ENCODE measurements around the gene LUM. TPM values are rescaled to one million over a fixed set of nuclear protein-coding genes. Genes with fewer than 3 reads are reported as not detected.

The LUM gene
- total RNA-seq, 1 experiment from 2014 or later = not detected

DNA sequence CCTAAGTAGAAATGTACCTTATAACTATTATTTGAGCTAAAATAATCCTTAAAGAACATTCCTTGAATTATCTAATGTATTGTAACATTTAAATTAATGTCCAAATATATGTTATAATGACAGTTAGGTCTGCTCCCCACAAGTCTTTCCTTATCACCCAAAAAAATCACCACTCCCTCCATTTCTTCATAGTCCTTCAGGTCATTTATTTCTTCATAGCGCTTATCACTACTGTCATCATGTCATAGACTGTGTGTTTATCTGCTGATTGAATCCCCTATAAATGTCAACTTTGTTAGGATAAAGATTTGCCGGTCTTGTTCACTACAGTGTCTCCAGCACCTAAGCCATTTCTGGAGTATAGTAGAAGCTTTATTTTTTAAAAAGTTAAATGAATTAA lies 12.0 kb downstream of the LUM start:
- no CpG with 5 or more reads among the region's 2 CpGs for WGBS (ENCODE audit: extremely low coverage, insufficient read length, low lambda C conversion rate)
- H4K20me1 ChIP-seq (ENCODE audit: control insufficient read depth, insufficient read depth, insufficient read length) = no peaks in the 10 kb centered on the region
- H3K27me3 Mint-ChIP-seq (ENCODE audit: low read depth) = no peaks in the 10 kb centered on the region
- H2BK15ac ChIP-seq (ENCODE audit: low read depth, low read length) = no peak overlapping the region
- H2BK12ac ChIP-seq (ENCODE audit: insufficient read length, low read depth, low read length) = no peak overlapping the region
- no peak overlapping the region for H2BK20ac ChIP-seq (ENCODE audit: low read depth, low read length, poor library complexity, severe bottlenecking)
- no peaks in the 10 kb centered on the region for H3K79me1 ChIP-seq (ENCODE audit: insufficient read depth, low read depth, low read length, poor library complexity, severe bottlenecking)
- no peak overlapping the region for H2AFZ ChIP-seq (ENCODE audit: low read length)
- H3K23me2 ChIP-seq (ENCODE audit: insufficient read length, low read depth, low read length, poor library complexity, severe bottlenecking) = no peaks in the 10 kb centered on the region
- H3K18ac ChIP-seq (ENCODE audit: insufficient read length, low read depth, low read length) = no peak overlapping the region
- H4K91ac ChIP-seq (ENCODE audit: insufficient read length, low read depth, low read length) = no peak overlapping the region
- H4K5ac ChIP-seq (ENCODE audit: insufficient read length, low read depth, low read length) = no peak overlapping the region
- no peaks in the 10 kb centered on the region; a peak in 1 of 7 replicates for H3K36me3 Mint-ChIP-seq (ENCODE audit: insufficient read depth in 1 of 3, low read depth in 3 of 3)
- H3T11ph ChIP-seq (ENCODE audit: low read length) = no peak overlapping the region
- H3K27me3 ChIP-seq (ENCODE audit: insufficient read depth, low read length) = no peaks in the 10 kb centered on the region
- no peaks in the 10 kb centered on the region for H3K79me2 ChIP-seq (ENCODE audit: insufficient read depth, low read length)
- H2BK120ac ChIP-seq (ENCODE audit: low read depth, low read length, poor library complexity, severe bottlenecking) = no peak overlapping the region
- no peak overlapping the region for H3K9ac ChIP-seq (ENCODE audit: extremely low read depth, insufficient read length, low read length)
- H3K27ac Mint-ChIP-seq = no peak overlapping the region
- H3K4me2 ChIP-seq (ENCODE audit: insufficient read depth, insufficient read length, low read length) = no peak overlapping the region
- H3K4me3 Mint-ChIP-seq = no peak overlapping the region
- no peak overlapping the region for H2BK5ac ChIP-seq (ENCODE audit: insufficient read length, low read length)
- H3K4ac ChIP-seq (ENCODE audit: low read depth, low read length) = no peak overlapping the region
- H3K14ac ChIP-seq (ENCODE audit: insufficient read depth, low read length) = no peak overlapping the region
- H3K9me3 Mint-ChIP-seq = no peaks in the 10 kb centered on the region
- H3K9me3 ChIP-seq (ENCODE audit: control insufficient read depth, low read depth, low read length) = no peaks in the 10 kb centered on the region
- no peak overlapping the region for H4K8ac ChIP-seq (replicated peaks; ENCODE audit: insufficient read length, low read depth, low read length)
- H3K4me1 ChIP-seq (ENCODE audit: insufficient read depth, low read length) = no peaks in the 10 kb centered on the region
- no peak overlapping the region for H2AK5ac ChIP-seq (ENCODE audit: insufficient read length, low read length)
- DNase-seq = no peak
- no peak overlapping the region for H3K23ac ChIP-seq (ENCODE audit: insufficient read length, low read depth, low read length)
- TF ChIP-seq, protein P1, sequence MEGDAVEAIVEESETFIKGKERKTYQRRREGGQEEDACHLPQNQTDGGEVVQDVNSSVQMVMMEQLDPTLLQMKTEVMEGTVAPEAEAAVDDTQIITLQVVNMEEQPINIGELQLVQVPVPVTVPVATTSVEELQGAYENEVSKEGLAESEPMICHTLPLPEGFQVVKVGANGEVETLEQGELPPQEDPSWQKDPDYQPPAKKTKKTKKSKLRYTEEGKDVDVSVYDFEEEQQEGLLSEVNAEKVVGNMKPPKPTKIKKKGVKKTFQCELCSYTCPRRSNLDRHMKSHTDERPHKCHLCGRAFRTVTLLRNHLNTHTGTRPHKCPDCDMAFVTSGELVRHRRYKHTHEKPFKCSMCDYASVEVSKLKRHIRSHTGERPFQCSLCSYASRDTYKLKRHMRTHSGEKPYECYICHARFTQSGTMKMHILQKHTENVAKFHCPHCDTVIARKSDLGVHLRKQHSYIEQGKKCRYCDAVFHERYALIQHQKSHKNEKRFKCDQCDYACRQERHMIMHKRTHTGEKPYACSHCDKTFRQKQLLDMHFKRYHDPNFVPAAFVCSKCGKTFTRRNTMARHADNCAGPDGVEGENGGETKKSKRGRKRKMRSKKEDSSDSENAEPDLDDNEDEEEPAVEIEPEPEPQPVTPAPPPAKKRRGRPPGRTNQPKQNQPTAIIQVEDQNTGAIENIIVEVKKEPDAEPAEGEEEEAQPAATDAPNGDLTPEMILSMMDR (conservative IDR thresholded peaks at IDR 0.05) = no peak
- no peak overlapping the region for H3K56ac ChIP-seq (ENCODE audit: insufficient read length, low read depth, low read length)
- peaks cover 0 to 4% of the 10 kb centered on the region in 2 experiments; a peak in 1 of 4 replicates for H3K4me1 Mint-ChIP-seq
- H3K27ac ChIP-seq (ENCODE audit: insufficient read length, low read depth, low read length) = no peak overlapping the region

Data from H9 (cell line).